Endodermal cell (in vitro differentiated cells): ENCODE data around the gene PKNOX1. TPM values are rescaled to one million over a fixed set of nuclear protein-coding genes. Genes with fewer than 3 reads are reported as not detected.
"Not testable (repeated sequence)": the region's sequence is repeated elsewhere in the genome, so short reads cannot be mapped to it uniquely, and the experiment has no call there.

Source experiments
- DNase-seq: peaks from one replicate; pipeline ENCODE4 v3.0.0-alpha.2; 2017
- H3K27ac ChIP-seq: 2 replicates; pipeline ENCODE4 v1.5.1; 2013; ENCODE audit warnings: mild to moderate bottlenecking, low read depth, low read length, moderate library complexity
- H3K27me3 ChIP-seq: 2 replicates; pipeline ENCODE4 v1.6.1; 2013; ENCODE audit warnings: mild to moderate bottlenecking, low read length, moderate library complexity; ENCODE audit not compliant: insufficient read depth, control insufficient read depth, poor library complexity, severe bottlenecking
- H3K36me3 ChIP-seq: 2 replicates; pipeline ENCODE4 v1.7.0; 2013; ENCODE audit warnings: mild to moderate bottlenecking, low read length, moderate library complexity; ENCODE audit not compliant: control insufficient read depth, insufficient read depth
- H3K4me1 ChIP-seq: one replicate; pipeline ENCODE4 v1.7.0; 2013; ENCODE audit warnings: low read length; ENCODE audit not compliant: control insufficient read depth, insufficient read depth
- H3K4me3 ChIP-seq: 2 replicates; pipeline ENCODE4 v1.5.1; 2013; ENCODE audit warnings: mild to moderate bottlenecking, low read length, moderate library complexity
- H3K9ac ChIP-seq: 2 replicates; pipeline ENCODE4 v1.6.1; 2013; ENCODE audit warnings: mild to moderate bottlenecking, low read length, moderate library complexity; ENCODE audit not compliant: poor library complexity, severe bottlenecking; ENCODE audit errors: extremely low read depth
- H3K9me3 ChIP-seq: 2 replicates; pipeline ENCODE4 v1.6.1; 2013; ENCODE audit warnings: mild to moderate bottlenecking, low read length, moderate library complexity; ENCODE audit not compliant: control insufficient read depth
- H3K27ac Mint-ChIP-seq: 2 replicates; pipeline ENCODE4 v1.8.0; 2020; ENCODE audit warnings: mixed read lengths
- H3K27me3 Mint-ChIP-seq: 2 replicates; pipeline ENCODE4 v1.8.0; 2021; ENCODE audit warnings: mild to moderate bottlenecking, mixed read lengths; ENCODE audit not compliant: insufficient read depth
- H3K36me3 Mint-ChIP-seq: 2 replicates; pipeline ENCODE4 v1.8.0; 2020; ENCODE audit warnings: low read depth, mixed read lengths
- H3K4me1 Mint-ChIP-seq: 2 replicates; pipeline ENCODE4 v1.8.0; 2020; ENCODE audit warnings: mixed read lengths
- H3K4me3 Mint-ChIP-seq: 2 replicates; pipeline ENCODE4 v1.8.0; 2020; ENCODE audit warnings: mild to moderate bottlenecking, moderate library complexity, mixed read lengths
- H3K9me3 Mint-ChIP-seq: 2 replicates; pipeline ENCODE4 v1.8.0; 2020; ENCODE audit warnings: mild to moderate bottlenecking, mixed read lengths
- WGBS, 2 experiments: methylation state at CpG; one replicate each; pipeline versions ENCODE4 v1.1.5 to v1.1.7; 2013; ENCODE audit warnings: missing lambda C conversion rate in 2 of 2, mixed read lengths in 1 of 2; ENCODE audit not compliant: insufficient coverage in 1 of 2, insufficient read length in 1 of 2; 5-methylcytosine and 5-hydroxymethylcytosine counted together
- total RNA-seq, 2 donors: library from RNA; stranded (reverse); fragmentation: NEBNext Ultra II Directional in 1 of 2; extraction: Animal tissue kit (Norgen Biotek cat#: 25700) in 1 of 2; gene quantifications; 2 replicates in 1 of 2; 3 replicates in 1 of 2; pipeline ENCODE4 v1.2.1, GENCODE V29; 2021

The PKNOX1 gene
- total RNA-seq, 2 donors from 2014 or later = 25.9 to 29.9 TPM

- not testable (repeated sequence) for H3K9me3 Mint-ChIP-seq
Measured at GRCh38 chr21:43064265-43064917, 90.0 kb downstream of the PKNOX1 start.

DNA sequence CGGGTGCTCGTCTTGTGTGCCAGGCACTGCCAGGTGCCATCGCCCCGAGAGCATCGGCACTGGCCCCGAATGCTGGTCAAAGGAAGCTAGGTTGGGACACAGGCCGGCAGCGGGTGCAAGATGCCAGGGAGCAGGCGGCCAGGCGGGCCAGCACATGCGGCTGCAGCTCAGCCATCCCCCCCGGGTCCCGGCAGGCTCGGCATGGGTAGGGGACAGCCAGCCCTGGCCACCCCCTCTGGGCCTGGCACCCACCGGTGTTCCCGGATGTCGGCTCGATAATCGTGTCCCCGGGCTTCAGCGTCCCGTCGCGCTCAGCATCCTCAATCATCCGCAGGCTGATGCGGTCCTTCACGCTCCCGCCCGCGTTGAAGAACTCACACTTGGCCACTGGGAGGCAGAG lies 91.6 kb downstream of the PKNOX1 start:
- H3K4me3 Mint-ChIP-seq, H3K27me3 Mint-ChIP-seq, H3K27me3 ChIP-seq, H3K4me1 Mint-ChIP-seq, H3K27ac ChIP-seq, H3K9me3 ChIP-seq, H3K36me3 Mint-ChIP-seq, H3K27ac Mint-ChIP-seq, DNase-seq, H3K9me3 Mint-ChIP-seq, H3K4me1 ChIP-seq, H3K9ac ChIP-seq, H3K4me3 ChIP-seq, H3K36me3 ChIP-seq: not testable (repeated sequence)
- WGBS, 2 experiments = 90% methylated on average over 5 of the region's 30 CpGs; no CpG with 5 or more reads in 1 of the 2 experiments

More at GRCh38 chr21:43064265-43064917, 90.0 kb downstream of the PKNOX1 start:
- H3K9me3 ChIP-seq, H3K27me3 ChIP-seq, H3K4me3 Mint-ChIP-seq, H3K4me3 ChIP-seq, H3K4me1 ChIP-seq, H3K9ac ChIP-seq, H3K27ac Mint-ChIP-seq, H3K36me3 Mint-ChIP-seq, H3K36me3 ChIP-seq, H3K4me1 Mint-ChIP-seq, H3K27ac ChIP-seq, H3K27me3 Mint-ChIP-seq, DNase-seq: not testable (repeated sequence)
- no CpG with 5 or more reads among the region's 22 CpGs for WGBS, 2 experiments

GRCh38 chr21:43066690-43067089 lies 92.3 kb downstream of the PKNOX1 start:
- not testable (repeated sequence) for H3K9me3 ChIP-seq, H3K9ac ChIP-seq, H3K4me3 Mint-ChIP-seq, H3K9me3 Mint-ChIP-seq, H3K4me3 ChIP-seq, H3K36me3 ChIP-seq, H3K4me1 ChIP-seq, H3K27ac Mint-ChIP-seq, DNase-seq, H3K4me1 Mint-ChIP-seq, H3K27ac ChIP-seq, H3K27me3 Mint-ChIP-seq, H3K27me3 ChIP-seq, H3K36me3 Mint-ChIP-seq
- WGBS, 2 experiments = no CpG with 5 or more reads among the region's 12 CpGs

GRCh38 chr21:43068065-43068464 lies 93.7 kb downstream of the PKNOX1 start:
- WGBS, 2 experiments = 93% methylated on average over 4 of the region's 12 CpGs; no CpG with 5 or more reads in 1 of the 2 experiments
- not testable (repeated sequence) for H3K9me3 Mint-ChIP-seq, H3K9ac ChIP-seq, H3K36me3 Mint-ChIP-seq, H3K27me3 Mint-ChIP-seq, H3K27ac ChIP-seq, H3K4me1 Mint-ChIP-seq, H3K4me3 Mint-ChIP-seq, H3K4me3 ChIP-seq, H3K36me3 ChIP-seq, H3K9me3 ChIP-seq, H3K4me1 ChIP-seq, H3K27me3 ChIP-seq, H3K27ac Mint-ChIP-seq, DNase-seq

GRCh38 chr21:43069682-43070081 lies 95.3 kb downstream of the PKNOX1 start:
- not testable (repeated sequence) for H3K36me3 Mint-ChIP-seq, H3K4me1 ChIP-seq, H3K27ac ChIP-seq, H3K27me3 Mint-ChIP-seq, H3K4me1 Mint-ChIP-seq, H3K27me3 ChIP-seq, DNase-seq, H3K4me3 ChIP-seq, H3K9me3 Mint-ChIP-seq, H3K9me3 ChIP-seq, H3K36me3 ChIP-seq, H3K9ac ChIP-seq, H3K4me3 Mint-ChIP-seq, H3K27ac Mint-ChIP-seq
- WGBS, 2 experiments = no CpG with 5 or more reads among the region's 10 CpGs

DNA sequence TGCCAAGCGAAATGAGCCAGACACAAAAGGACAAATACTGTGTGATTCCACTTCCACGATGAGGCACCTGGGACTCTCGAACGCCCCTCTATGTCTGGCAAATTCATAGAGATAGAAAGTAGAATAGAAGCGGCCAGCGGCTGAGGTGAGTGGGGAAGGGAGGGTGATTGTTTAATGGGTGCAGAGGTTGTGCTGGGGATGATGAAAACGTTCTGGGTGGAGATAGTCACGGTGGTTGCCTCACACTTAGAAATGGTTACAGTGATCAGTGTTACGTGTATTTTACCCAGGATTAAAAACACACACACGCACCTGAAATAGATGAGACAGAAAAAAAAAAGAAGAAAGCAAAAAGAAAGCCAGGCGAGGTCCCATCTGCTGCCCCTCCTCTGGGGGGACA lies 98.4 kb downstream of the PKNOX1 start:
- H3K4me1 Mint-ChIP-seq, H3K4me3 ChIP-seq, H3K9me3 Mint-ChIP-seq, H3K27ac Mint-ChIP-seq, H3K27me3 Mint-ChIP-seq, H3K36me3 Mint-ChIP-seq, H3K9ac ChIP-seq, H3K36me3 ChIP-seq, H3K27me3 ChIP-seq, H3K4me1 ChIP-seq, H3K4me3 Mint-ChIP-seq, DNase-seq, H3K9me3 ChIP-seq, H3K27ac ChIP-seq: not testable (repeated sequence)
- WGBS, 2 experiments = no CpG with 5 or more reads among the region's 11 CpGs

GRCh38 chr21:43074401-43075169 lies 100.2 kb downstream of the PKNOX1 start:
- not testable (repeated sequence) for H3K27ac ChIP-seq, H3K9me3 Mint-ChIP-seq, H3K4me3 ChIP-seq, H3K27me3 ChIP-seq, H3K9ac ChIP-seq, H3K9me3 ChIP-seq, H3K4me1 Mint-ChIP-seq, H3K27me3 Mint-ChIP-seq, DNase-seq, H3K4me3 Mint-ChIP-seq, H3K36me3 Mint-ChIP-seq, H3K36me3 ChIP-seq, H3K4me1 ChIP-seq, H3K27ac Mint-ChIP-seq
- WGBS, 2 experiments = no CpG with 5 or more reads among the region's 74 CpGs
